Midbrain (tissue), 1 donor: Measurements from ENCODE around the gene UNC80.

Source experiments
- DNase-seq: peaks from one replicate; lab custom pipeline; 2025; lab: John Stamatoyannopoulos, UW

The UNC80 gene

DNA sequence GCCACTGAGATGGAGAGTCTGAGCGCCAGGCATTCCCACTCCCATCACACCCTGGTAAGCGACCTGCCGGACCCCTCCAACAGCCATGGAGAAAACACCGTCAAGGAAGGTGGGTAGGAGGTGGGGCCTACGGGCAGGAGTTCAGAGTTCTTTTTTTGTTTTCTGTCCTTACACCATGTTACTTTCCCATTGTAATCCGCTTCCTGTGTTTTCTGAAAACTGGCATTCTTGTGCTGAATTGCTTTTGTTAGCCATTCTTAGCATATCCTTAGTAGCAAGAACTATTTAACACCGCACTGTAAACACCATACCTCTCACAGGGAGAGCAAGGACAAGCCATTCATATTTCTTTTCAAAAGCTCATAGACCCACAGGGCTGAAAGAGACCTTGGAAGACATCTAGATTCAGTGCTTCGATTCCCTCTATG is 46.2 kb downstream of the UNC80 start:
- no peak for DNase-seq

DNA sequence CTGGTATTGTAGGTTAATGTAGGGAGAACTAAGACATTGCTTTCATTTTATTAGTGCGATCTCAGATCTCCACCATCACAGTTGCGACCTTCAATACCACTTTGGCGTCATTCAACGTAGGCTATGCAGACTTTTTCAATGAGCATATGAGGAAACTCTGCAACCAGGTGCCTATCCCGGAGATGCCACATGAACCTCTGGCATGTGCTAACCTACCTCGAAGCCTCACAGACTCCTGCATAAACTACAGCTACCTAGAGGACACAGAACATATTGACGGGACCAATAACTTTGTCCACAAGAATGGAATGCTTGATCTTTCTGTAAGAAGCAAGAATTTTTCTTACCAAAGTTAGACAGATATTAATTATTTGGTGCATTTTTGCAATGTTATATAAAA is 47.3 kb downstream of the UNC80 start:
- DNase-seq, result no peak

DNA sequence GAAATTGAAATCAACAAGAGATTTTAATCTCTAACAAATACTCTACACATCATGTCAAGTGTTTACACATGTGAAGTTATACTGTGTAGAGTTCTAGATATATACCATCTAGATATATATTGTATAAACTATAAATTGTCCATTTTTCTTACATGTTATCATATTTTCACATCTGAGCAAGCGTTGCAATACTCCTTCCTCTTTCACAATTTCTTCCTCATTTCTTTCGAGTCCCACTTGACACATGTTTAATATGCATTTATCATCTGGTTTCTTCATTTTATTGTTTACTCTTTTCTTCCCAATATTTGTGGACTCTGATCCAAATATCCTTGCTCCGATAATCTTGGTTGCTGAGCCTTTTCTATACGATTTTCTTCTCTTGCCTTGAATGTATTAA is 50.2 kb downstream of the UNC80 start:
- no peak for DNase-seq

DNA sequence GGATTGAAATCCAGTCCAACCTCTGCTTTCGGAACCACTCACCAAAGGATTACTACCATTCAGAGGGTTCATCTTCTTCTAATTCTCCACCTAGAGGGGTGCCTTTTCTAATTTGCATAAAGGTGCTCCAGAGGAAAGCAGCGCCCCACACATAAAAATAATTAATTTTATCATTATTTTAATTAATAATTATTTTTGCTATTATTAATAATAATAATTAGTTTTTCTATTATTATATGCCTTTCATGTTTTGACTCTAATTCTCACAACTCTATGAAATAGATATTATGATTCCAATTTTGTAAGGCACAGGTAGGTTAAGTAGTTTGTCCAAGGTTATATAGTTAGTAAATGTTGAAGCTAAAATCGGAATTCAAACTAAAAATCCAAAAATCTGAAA is 51.9 kb downstream of the UNC80 start:
- no peak for DNase-seq

DNA sequence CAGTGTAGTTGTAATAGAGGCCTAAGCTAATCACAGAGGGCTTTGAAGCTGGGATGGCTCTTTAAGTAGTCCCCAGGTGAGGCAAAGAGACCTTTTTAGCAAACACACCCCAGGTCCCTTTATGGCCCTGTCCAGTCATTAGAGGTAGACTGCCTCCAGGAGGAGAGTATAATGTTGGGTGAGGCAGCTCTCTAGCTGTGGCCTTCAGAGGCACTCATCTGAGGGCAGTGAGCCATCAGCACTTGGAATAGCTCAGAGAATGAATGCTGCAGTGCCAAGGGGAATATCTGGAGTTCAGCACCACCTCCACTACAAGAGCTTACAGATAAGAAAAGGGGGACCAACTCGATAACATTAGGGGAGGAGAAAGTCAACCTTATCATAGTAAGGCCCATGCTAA is 52.8 kb downstream of the UNC80 start:
- no peak for DNase-seq

DNA sequence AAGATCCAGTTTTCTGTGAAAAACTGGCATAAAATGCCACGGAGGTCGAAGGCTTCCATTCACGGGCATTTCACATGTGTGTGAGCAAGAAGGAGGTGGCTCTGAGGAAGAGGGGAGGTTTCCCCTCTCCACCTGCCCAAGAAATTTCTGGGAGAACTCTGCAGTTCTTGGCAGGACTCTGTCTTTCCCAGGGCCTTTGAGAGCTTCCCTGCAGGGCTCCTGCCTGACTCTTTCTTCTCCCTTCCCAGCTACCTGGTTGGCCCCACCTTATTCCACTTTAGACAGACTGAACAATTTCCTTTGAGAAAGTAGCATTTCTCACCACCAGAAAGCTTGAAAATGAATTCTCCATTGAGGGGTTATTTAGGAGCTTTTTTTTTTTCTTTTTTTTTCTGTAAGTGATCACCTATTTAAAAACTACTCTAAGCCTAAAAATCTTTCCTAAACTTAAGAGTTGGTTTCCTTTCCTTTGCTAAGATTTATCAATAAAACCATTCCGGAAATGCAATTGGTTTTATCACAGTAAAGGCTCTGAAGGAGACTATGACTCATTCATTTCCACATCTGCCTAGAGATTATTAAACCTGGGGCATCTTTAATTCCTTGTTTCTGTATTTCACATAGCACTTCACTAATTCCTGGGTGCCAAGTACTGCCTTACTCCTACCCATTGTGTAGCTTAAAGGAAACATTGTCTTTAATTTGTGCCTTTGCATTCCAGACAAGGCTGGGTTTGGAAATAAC is 59.3 kb downstream of the UNC80 start:
- DNase-seq, result no peak

DNA sequence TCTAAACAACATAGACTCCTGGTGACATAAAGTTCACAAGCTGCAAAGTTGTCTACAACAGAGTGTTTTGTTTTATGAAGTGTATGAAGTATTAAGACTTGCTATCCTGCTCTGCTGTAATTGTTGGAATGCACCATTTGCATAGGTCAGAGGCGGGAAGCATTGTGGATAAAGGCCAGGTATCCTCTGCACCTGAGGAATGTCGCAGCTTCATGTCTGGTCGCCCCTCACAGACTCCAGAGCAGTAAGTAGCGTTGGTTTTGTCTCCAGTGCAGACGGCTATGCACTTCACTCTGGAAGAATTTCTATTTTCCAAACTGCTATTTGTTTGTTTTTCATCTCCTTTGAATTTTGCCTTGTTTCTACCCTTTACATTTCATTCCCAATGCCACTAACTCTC is 63.1 kb downstream of the UNC80 start:
- no peak for DNase-seq

DNA sequence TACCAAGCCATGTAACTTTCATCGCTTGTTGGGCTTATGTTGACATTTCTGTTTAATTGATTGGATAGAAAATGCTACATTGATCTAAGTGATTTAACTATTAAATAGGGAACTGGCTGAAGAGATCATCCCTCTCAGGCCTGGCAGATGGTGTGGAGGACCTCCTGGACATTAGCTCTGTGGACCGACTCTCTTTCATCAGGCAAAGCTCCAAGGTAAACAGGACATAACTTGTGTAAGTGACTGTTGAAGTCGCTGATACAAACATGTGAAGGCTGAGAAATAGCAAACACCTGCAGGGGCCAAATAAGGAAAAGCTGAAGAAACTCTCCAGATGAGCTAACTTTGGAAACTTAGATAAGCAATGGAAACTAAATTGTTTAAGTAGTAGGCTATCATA is 68.8 kb downstream of the UNC80 start:
- DNase-seq, result no peak

DNA sequence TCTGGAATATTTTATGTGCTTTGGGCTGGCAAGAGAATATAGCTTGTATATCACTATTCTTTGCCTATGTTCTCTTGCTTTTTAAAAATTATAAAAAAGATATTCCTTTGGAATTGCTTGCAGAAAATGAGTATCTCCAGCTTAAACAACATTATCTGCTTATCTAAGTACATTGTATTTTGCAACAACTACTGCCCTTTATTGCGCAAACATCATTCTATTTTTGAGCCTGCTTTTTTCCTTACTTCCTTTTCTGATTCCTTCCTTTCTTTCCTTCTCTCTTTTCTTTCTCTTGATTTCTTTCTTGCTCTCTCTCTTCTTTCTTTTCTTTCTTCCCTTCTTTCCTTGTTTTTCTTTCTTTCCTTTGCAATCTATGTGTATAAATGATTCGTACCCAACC is 74.0 kb downstream of the UNC80 start:
- DNase-seq, result no peak

DNA sequence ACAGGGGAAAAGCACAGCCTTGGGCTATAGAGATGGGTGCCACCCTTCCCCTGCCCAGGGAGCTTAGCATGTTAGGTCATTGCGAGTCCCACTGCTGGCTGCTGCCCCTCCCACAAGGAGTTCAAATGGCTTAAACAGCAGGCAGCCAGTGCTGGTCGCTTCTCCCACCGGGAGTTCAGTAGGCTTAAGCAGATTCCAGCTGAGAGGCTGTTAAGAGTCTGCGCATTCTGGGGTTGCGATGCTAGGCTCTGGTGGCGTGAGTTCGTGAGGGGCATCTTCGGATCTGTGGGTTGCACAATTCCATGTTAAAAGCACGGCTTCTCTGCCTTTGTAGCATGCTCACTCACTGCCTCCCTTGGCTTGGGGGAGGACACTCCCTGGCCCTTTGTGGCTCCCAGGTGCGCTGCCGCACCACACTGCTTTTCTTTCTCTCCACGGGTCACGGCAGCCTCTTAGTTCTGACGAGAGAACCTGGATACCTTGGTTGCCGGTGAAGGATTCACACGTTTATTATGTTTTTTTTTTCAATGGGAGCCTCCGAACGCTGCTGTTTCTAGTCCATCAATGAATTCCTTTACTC is 93.2 kb downstream of the UNC80 start:
- DNase-seq, result no peak

DNA sequence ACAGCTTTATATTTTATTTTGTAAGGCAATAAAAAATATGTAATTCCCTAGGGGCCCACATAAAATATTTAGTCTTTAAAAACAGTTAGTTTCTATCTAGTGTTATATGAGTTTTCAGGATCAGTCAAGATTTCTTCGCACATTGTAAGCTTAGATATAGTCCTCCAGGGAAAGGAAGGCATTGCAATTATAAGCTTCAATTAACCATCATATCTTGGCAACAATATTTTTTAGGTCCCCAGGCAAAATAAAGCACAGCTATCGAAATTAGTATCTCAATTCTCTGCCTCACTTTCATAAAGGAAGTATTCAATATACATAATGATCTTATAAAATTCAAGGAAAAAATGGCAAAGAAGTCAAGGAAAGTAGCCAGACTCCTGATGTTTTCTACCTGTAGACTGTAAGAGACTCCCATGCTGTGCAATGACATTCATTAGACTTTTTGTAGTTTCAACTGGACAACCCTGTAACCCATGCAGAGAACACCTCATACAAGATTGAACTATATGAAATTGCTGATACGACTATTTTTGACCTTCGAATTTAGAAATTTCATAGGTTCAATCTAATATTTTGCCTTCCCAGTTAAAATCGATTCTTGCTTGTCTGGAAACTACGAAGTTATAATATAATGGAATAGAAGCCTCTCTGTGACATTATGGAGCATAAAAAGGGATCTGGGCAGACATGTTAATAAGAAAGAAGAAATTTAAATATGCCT is 96.8 kb downstream of the UNC80 start:
- no peak for DNase-seq

DNA sequence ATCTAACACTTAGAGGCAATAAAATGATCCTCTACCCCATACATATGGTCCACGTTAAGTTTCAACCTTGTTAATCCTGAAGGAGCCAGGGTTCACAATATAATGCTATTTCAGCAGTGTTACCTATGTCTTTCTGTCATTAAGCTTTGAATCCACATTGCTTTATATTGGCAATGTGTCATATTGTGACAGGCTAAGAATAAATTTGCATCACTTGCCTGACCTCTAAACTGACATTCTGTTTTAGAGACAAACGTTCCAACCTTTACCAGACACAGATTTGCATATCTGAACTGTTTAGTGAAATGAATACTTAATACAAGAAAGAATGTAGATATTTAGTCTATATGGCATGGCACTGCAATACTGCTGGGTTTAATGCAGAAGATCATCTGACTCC is 98.4 kb downstream of the UNC80 start:
- DNase-seq, result no peak

DNA sequence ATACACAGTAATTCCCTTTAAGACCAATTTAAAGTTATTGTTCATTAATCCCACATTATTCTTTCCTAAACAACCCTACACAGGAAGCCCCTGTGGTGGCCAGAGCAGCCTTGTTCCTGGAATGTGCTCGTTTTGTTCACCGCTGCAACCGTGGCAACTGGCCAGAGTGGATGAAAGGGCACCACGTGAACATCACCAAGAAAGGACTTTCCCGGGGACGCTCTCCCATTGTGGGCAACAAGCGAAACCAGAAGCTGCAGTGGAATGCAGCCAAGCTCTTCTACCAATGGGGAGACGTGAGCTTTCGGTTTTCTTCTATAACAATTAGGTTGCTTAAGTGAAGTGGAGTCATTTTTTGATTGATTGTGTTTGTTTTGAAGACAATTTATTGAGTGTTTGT is 101.0 kb downstream of the UNC80 start:
- DNase-seq, result peak; percentile 73

DNA sequence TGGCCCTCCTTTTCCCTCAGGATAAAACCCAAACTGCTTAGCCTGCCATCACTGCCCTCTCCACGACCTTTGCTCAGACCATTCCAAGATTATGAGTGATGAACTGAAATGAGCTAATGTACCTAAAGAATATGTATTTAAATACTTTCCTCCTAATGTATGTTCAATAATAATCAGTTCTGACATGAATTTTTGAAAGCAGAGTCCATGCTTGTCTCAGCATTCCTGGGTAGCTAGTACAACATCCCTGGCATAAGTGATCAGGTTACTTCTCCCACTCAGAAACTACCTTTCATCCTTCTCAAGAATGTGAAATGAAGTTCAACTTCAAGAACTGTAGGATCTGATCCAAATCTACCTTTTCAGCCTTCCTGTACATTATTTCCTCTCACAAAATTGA is 103.6 kb downstream of the UNC80 start:
- DNase-seq, result no peak

DNA sequence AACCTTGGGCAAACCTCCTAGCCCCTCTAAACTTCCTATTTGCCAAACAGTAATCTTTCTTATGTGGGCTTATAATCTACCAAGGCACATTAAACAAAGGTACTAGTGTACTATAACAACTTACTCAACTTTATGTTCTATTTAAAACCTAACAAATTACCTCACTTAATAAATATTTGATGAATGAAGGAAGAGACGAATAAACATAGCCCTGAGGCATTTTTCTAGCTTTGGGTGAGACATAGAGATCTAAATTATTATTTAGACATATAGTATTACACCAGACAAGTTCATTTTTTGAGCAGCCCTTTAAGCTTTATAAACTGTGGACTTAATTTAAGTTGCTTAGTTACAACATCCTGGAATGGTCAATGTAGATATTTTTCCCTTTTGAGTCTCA is 104.6 kb downstream of the UNC80 start:
- DNase-seq, result no peak

DNA sequence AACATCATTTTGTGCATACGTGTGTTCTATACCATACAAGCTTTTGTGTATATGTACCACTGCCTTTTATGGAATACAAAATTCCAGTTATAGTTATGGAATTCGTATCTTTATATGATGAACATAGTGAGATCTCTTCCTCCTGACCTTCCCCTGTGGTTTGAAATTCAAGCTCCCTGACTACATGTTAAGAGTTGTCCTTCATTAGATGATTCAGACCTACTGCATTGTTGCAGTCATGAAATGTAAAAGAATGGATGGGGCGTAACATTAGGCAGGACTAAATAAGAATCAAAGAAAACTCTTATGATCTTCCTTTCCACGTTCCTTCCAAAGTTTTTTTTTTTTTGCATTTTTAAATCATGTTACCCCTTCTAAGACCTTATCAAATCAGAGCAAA is 107.1 kb downstream of the UNC80 start:
- no peak for DNase-seq

DNA sequence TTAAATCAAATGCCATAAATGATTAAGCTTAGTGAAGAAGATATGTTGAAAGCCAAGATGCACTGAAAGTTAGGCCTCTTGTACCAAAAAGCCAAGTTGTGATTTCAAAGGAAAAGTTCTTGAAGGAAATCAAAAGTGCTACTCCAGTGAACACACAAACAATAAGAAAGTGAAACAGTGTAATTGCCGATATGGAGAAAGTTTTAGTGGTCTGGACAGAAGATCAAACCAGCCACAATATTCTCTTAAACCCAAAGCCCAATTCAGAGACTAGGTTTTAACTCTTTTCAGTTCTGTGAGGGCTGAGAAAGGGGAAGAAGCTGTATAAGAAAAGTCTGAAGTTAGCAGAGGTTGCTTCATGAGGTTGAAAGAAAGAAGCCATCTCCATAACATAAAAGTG is 129.0 kb downstream of the UNC80 start:
- DNase-seq, result no peak

DNA sequence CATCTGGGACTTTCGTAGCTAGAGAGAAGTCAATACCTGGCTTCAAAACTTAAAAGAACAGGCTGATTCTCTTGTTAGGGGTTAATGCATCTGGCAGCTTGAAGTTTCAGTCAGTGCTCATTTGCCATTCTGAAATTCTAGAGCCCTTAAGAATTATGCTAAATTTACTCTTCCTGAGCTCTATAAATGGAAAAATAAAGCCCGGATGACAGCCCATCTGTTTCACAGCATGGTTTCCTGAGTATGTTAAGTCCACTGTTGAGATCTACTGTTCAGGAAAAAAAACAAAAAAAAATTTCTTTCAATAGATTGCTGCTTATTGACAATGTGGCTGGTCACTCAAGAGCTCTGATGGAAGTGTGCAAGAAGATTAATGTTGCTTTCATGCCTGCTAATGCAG is 129.5 kb downstream of the UNC80 start:
- DNase-seq, result no peak

DNA sequence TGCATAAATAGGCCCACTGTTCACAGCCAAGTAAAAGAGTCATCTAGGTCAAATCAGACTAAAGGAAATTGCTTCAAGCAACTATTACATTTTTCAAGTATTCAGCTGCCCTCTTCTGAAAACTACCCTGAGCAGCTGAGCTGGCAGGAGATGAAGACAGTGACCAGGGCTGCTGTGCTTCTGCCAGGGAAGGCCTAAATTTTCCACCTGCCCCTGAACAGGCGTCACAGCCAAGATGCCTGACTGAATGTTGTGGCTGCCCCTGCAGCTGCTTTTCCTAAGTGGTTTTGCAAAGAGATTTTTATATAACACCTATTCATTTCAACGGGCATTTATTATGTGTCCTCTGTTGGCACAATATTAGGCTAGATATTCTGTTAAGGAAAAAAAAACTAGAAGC is 134.1 kb downstream of the UNC80 start:
- no peak for DNase-seq

DNA sequence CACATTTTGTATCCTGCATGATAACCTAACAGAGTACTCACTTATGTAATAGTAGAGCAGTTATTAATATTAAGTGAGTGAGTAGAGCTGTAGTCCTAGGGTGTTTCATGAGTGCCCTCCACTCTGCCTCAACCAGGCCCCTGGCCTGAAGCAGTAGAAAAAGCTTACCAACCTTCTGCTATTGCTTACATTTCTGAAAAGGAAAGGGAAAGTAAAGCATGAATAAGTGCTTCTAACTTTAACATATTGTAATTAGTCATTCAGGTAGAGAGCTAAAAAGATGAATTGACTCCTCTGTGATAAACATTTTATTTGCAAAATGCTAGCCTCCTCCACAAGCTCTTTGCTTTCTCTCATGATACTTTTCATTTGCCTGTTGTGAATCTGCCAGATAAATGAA is 136.1 kb downstream of the UNC80 start:
- DNase-seq, result no peak

DNA sequence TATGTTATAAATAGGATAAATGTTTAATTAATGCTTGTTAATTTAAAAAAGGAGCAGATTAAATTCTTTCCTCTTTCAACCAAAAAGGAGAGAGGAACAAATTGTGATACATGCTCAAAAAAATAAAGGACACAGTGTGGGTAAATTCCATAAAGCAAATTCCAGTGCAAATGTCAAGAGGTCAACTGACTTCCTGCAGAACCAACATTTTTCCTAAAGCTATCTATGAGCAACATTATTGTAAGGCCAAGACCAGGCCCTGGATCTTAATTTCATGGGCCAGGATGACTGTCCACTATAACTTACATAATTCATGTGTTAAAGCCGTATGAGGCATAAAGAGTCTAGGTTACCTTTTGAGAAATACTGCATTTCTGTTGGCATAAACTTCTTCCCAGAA is 136.9 kb downstream of the UNC80 start:
- no peak for DNase-seq

DNA sequence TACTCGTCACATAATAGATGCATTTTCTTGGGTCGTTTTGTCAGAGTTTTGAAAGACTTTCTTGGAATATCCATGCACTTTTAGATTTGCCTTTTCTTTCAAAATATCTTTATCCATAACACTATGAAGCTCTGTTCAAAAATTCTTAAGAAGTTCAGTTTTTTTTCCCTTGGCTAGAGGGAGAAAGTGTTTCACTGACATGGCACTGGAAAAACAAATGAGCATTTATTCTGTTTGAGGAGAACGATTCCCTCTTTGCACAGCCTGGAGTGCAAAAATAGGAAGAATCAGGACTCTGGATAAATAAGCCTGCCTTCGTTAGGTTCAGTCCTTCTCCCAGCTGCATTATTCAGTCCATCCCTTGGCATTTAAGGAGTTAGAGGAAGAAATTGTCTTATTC is 139.9 kb downstream of the UNC80 start:
- no peak for DNase-seq

DNA sequence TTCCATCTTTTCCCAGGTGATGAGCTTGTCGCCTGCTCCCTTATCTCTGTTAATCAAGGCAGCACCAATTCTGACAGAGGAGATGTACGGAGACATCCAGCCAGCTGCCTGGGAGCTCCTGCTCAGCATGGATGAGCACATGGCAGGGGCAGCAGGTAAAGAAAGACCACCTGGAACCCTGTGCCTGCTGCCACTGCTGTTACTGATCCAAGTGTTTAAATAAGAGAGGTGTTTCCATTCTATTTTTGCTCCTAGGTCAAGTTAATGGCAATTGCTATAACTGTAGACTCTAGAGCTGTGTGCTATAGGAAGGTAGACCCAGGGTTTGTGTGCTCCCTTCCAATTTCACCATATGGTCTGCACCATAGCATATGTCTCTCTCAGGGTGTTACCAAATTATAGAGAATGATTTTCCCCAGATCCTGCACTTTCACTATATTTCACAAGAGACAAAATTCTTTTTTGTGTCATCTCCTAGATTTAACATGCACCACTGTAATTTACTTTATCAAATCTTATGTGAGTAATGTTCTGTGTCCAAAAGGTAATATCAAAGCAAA is 142.2 kb downstream of the UNC80 start:
- no peak for DNase-seq
